ENCODE data around the gene CTSK. TPM values are rescaled to one million over a fixed set of nuclear protein-coding genes. Genes with fewer than 3 reads are reported as not detected.
"Not testable (repeated sequence)": the region's sequence is repeated elsewhere in the genome, so short reads cannot be mapped to it uniquely, and the experiment has no call there.

Gene CTSK
- total RNA-seq: 7.7 TPM

DNA sequence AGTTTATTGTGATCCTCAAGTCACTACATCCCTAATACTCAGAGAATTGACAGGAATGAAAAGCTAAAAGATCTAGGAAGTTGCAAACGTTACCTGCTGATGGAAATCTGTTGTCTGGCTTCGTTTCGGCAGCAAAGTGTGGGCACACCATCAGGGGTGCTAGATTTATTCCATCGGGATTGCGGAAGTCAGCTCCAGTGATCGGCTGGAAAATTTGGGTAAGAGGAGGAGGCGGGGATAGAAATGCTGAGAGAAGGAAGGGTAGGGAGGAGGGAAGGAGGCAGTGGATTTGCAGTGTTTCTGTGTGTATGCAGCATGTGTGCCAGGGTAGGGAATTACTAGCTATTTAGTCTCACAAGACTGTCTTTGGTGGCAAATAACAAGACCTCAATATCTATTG lies at the start of gene CTSK:
CTSK (minus strand) TSS at position 140 of the 400 bp plus-strand sequence. CDS start 1,455 bp downstream, outside the sequence.
- no peak for ATAC-seq

DNA sequence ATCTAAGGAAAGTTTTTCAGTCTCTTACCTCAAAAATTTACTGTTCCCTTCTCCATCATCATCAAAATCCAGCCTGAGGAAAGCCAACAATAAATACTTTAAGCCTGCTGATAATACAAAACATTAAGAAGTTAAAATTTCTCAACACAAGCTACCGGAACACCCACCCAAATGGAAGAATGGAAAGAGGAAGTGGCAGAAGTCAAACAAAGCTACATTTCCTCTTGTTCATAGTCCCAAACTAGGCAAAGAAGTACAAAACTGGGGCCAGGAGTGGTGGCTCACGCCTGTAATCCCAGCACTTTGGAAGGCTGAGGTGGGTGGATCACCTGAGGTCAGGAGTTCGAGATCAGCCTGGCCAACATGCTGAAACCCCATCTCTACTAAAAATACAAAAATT lies 44.7 kb upstream of the CTSK start:
- ATAC-seq: not testable (repeated sequence)

DNA sequence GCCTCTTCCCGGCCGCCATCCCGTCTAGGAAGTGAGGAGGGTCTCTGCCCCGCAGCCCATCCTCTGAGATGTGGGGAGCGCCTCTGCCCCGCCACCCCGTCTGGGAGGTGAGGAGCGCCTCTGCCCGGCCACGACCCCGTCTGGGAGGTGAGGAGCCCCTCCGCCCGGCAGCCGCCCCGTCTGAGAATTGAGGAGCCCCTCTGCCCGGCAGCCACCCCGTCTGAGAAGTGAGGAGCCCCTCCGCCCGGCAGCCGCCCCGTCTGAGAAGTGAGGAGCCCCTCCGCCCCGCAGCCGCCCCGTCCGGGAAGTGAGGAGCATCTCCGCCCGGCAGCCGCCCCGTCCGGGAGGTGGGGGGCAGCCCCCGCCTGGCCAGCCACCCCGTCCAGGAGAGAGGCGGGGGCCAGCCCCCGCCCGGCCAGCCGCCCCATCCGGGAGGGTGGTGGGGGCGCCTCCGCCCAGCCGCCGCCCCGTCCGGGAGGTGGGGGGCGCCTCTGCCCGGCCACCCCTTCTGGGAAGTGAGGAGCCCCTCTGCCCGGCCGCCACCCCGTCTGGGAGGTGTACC lies 42.8 kb upstream of the CTSK start:
- ATAC-seq: not testable (repeated sequence)

DNA sequence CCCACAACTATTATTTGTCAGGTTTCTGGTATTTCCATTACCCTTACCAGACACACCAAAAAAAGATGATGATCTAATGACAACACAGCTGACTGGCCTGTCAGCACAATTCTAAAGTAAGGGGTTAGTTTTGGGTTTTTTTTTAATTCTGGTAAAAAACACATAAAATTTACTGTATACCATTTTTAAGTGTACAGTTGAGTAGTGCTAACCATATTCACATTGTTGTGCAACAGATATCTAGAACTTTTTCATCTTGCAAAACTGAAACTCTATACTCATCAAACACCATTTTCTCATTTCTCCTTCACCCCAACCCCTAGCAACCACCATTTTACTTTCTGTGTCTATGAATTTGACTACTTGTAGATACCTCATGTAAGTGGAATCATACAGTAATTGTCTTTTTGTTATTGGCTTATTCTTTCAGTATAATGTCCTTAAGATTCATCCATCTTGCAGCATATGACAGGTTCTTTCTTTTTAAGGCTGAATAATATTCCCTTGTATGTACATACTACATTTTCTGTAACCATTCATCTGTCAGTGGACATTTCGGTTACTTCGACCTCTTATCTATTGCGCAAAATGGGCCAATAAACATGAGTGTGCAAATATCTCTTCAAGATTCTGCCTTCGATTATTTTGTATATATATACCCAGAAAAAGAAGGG lies 38.5 kb upstream of the CTSK start:
- ATAC-seq: no peak

GRCh38 chr1:150843474-150843873 lies 35.4 kb upstream of the CTSK start:
- ATAC-seq: no peak

DNA sequence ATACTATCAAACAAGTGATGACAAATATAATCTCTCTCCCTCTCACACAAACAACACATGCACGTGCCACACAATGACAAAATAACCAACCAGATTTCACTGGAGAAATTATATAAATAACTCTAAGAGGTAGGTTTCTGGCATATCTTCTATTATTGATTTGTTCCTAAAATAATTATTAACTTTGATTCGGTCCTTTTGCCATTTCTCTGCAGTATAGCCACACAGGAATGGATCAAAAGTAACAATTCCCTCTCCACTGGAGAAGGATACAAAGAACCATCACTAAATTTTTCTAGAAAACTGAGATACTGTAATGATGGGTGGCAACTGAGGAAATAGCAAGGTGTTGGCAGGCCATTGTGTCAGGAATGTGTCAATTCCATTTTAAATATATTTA lies 34.9 kb upstream of the CTSK start:
- ATAC-seq: no peak

GRCh38 chr1:150842343-150842742 lies 34.3 kb upstream of the CTSK start:
- no peak for ATAC-seq

DNA sequence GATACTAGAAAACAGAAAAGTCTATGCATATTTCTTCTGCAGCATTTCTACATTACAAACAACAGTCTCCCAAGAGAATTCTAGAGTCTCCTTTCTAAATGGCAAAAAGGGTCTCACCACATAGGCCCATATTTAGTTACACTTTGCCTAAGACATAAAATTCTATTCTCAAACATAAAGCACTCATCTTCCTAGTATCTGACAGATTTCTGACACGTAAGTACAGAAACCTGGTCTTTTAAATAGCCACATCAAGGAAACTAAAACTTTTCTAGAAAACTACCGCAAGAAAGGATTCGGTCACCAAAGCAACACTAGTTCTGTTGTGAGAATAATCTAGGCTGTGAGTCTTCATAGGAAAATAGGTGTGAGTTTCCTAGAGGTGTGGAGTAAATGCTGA lies 33.6 kb upstream of the CTSK start:
- ATAC-seq: no peak

- ATAC-seq: not testable (repeated sequence)
Measured at GRCh38 chr1:150840850-150841249, 32.8 kb upstream of the CTSK start.

DNA sequence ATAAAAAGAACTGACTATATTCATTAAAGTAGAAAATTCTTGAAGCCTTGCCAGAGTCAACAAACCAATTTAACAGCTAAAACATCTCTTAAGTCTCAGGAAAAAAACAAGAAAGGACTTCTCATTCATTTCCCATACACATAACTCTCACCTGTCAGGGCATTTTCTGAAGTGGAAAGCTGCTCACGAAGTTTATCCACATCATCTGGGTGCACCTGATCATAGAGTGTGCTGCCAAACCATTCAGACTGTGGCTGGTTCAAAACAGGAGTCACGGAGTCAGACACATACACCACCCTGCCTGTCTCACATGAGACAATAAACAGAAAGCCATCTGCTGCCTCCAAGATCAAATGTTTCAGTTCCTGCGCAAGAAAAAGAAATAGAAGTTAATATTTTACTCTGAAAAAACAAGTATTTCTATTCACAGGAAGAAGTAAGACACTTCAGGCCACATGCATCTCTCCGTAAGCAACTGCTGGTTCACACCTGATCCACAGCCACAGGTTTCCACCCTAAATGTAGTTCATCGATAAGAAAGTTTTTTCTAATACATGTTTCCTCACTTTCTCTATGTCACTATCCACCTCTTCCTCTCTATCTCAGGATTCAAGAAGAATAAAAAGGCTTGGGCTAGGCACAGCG lies 28.2 kb upstream of the CTSK start:
- ATAC-seq: no peak

DNA sequence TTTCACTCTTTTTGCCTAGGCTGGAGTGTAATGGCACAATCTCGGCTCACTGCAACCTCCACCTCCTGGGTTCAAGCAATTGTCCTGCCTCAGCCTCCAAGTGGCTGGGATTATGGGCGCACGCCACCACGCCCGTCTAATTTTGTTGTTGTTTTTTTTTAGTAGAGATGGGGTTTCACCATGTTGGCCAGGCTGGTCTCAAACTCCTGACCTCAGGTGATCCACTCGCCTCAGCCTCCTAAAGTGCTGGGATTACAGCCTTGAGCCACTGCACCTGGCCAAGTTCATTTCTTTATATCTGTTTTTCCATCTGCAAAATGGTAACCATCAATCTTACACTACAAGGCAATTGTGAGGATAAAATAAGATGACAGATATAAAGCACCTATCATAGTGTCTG lies 25.9 kb upstream of the CTSK start:
- ATAC-seq: not testable (repeated sequence)

DNA sequence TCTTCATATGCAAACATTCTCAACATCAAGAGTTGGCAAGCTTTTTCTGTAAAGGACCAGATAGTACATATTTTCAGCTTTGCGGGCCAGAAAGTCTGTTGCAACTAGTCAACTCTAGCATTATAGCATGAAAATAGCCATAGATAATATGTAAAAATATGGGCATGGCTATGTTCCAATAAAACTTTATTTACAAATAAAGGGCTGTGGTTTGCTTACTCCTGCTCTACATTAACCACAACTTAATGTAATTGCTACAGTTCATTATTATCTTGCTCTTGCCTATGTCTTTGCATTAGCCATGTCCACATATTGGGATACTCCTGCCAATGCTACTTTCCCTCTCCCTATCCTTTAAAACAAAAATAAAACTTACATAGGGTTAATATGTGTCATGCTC lies 24.5 kb upstream of the CTSK start:
- ATAC-seq: no peak

DNA sequence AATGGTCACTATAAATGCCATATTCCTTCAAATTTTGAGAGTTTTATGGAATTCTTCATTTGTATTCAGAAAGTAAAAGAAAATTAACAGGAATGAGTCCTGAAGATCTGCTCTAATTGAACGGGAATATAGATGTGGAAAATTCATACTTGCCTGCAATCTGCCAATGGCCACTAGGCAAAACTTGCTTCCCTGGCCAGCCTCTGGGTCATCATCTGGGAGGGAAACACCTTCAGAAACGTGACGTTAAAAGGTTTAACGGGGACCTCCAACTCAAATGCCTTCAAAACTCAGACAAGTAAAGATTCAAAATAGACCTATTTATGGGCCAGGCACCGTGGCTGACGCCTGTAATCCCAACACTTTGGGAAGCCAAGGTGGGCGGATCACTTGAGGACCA lies 21.7 kb upstream of the CTSK start:
- ATAC-seq: no peak

DNA sequence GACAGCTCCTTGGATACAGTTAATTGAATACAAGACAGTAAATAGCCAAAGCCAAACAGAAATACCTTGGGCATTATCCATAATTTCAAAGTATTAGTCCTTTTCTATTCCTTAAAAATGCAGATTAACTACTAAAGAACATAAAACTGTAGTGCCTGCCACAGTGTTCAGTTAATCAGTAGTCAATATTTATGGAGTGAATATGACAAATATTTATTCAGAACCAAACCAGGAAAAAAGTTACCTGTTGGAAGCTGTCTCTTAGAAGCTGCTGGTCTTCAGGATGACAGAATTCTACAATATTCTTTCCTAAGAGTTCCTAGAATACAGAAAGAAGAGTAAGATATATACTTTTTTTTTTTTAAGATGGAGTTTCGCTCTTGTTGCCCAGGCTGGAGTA lies 18.2 kb upstream of the CTSK start:
- ATAC-seq: no peak

DNA sequence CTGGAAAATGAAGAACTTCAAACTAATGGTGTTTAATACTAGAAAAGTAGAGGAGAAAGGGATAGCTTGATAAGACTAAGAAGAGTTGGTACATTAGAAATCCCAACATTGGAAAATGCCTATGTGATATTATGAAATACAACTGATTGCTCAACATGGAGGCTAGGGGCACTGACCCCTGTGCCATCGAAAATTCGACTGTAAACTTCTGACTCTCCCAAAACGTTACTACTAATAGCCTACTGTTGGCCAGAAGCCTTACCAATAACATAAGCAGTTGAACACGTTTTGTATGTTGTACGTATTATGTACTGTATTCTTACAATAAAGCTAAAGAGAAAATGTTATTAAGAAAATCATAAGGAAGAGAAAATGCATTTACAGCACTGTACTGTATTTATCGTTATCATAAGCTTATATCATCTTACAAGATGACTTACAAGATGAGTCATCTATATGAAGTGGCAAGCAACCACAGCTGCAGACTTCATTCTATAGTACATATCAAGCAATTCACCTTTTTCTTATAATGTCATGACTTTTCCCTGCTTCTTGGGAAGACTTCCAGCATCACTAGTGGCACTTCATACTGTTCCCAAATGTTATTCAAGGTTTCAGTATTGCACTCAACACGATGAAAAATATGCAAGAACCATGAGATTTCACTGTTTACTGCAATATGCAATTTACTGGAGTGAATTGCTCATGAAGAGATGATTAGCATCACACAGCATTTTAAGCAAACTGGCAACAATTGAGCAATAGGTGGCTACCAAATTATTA lies 12.9 kb upstream of the CTSK start:
- no peak for ATAC-seq

GRCh38 chr1:150815871-150816270 lies 7.8 kb upstream of the CTSK start:
- ATAC-seq: no peak

- ATAC-seq: peak; percentile 91
Measured at GRCh38 chr1:150813028-150813707, 5.1 kb upstream of the CTSK start.

DNA sequence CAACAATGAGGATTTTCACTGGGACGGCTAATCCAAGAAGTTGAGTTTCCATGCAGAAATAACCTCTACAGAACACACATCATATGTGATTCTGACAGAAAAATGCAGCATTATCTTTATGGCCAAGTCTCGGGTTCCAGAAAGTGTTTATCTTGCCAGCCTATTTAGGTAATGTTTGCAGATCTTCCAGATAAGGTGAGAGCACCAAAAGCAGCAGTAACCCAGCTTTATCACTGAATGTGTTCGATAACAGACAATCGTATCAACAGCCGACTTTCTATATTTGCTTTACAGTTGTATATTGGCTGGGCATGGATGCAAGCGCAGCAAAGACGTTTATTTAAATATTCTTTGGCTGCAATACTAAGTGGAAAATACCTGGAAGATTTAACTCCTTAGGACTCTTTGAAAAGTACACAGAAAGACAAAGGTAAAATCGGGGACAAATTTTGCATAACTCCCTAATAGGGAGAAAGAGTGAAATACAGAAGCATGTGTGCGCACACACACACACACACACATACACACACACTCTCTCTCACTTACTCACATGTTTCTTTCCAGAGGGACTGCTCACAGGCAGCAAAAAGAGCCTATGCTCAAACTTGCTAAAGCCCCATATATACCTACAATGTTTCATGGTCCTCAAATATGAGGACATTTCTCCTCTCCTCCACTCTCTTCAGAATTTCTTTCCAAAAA lies 3.0 kb upstream of the CTSK start:
- no peak for ATAC-seq

DNA sequence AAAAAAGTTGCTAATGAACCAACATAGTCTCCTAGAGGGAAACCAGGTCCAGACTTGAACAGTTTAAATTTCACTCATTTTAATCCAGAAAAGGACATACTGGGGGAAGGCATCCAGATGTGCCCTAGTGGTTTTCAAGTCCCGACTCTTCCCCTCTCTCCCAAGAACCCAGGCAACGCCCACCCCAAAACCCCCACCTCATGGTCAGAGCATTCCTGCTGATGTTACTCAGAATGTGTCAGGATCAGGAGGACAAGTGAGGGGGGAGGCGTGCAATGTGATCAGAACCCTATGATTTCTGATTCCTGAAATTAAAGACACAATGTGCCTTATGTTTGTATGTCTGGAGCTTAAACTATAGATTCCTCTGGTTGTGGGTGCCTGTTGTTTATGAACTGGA lies 1.6 kb upstream of the CTSK start:
- no peak for ATAC-seq

DNA sequence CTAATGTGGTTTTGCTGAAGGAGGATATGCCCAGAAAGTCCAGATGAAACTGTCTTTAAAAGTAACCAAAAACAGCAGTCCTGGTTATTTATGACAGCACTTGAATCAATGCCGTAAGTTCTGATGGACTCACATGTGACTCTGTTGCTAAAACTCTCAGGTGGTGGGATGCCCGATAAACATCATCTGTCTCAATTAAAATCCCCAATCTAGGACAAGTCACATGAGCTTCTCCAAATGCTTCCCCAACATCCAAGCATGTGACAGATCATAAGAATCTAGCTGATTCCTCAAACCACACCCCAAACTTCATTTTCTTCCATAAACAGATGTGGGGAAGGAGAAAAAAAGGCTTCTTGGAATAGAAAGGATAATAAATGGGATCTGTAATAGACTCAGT lies 786 bp upstream of the CTSK start:
- no peak for ATAC-seq

GRCh38 chr1:150807249-150808023 lies 624 bp downstream of the CTSK start:
- no peak for ATAC-seq

Data from esophagus mucosa (tissue), 1 donor.